ENCODE measurements around the gene PHKG2. TPM values are rescaled to one million over a fixed set of nuclear protein-coding genes. Genes with fewer than 3 reads are reported as not detected.
A peak's percentile ranks its signal among the peaks of the same experiment; 100 is the strongest.

PHKG2 gene
- polyA plus RNA-seq, 12 donors, result 9.1 to 21.2 (median 11.3) TPM; not detected in 2

DNA sequence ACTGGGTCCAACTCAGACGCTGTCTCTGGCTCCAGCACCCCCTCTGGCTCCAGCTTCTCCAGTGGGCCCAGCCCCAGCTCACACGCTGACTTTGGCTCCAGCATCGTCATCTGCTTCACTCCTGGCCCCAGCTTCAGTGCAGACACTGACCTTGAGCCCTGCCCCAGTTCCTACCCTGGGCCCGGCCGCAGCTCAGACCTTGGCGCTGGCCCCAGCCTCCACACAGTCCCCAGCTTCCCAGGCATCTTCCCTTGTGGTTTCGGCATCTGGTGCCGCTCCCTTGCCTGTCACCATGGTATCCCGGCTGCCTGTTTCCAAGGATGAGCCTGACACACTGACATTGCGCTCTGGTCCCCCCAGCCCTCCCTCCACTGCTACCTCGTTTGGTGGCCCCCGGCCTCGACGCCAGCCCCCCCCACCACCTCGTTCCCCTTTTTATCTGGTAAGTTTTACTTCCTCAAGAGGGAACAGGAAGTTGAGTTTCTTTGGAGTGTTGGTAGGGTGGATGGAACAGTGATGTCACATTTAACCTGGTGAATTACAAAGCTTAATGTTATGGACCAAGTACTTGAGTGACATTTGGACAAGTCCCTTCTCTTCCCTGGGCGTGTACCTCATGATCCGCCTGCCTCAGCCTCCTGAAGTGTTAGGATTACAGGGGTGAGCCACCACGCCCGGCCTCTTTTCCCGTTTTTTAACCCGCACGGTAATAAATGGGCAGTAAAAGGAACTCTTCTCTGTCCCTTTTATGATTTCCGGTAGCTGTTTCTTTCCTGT lies 23.4 kb upstream of the PHKG2 start:
- DNase-seq, result no peak

DNA sequence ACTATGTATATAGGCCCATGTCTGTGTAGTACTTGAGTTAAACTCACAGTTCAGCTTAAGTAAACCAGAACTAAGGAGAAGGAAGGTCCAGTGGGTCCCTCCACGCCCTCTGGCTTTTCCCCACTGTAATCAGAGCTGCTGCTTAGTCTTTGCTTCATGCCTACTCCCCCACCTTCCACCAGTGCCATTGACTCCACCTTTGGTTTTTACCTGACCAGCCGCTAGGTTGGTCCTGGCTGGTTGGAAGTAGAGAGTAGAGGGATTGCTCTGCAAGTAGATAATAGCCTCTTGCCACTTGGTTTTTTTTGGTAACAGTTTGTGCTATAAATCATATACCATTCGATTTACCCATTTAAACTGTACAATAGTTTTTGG lies 22.8 kb upstream of the PHKG2 start:
- no peak for DNase-seq

DNA sequence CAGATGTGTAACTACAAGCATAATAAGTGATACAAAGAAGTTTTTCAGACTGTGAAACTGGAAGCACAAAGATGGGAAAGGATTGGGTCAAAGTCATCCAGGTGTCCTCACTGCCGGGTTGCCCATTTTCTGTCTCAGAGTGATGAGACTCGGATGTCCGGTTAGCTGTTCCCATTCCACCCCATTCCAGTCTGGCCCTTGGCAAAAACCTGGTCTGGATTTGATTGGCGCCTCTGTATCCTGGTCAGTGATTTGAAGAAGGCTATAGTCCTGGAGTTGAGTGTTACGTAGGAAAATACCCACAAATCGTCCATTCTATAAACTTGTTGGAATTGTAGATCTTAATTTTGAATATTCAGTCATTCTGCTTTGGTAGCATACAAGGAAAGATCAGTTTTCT lies 19.9 kb upstream of the PHKG2 start:
- DNase-seq, result no peak

DNA sequence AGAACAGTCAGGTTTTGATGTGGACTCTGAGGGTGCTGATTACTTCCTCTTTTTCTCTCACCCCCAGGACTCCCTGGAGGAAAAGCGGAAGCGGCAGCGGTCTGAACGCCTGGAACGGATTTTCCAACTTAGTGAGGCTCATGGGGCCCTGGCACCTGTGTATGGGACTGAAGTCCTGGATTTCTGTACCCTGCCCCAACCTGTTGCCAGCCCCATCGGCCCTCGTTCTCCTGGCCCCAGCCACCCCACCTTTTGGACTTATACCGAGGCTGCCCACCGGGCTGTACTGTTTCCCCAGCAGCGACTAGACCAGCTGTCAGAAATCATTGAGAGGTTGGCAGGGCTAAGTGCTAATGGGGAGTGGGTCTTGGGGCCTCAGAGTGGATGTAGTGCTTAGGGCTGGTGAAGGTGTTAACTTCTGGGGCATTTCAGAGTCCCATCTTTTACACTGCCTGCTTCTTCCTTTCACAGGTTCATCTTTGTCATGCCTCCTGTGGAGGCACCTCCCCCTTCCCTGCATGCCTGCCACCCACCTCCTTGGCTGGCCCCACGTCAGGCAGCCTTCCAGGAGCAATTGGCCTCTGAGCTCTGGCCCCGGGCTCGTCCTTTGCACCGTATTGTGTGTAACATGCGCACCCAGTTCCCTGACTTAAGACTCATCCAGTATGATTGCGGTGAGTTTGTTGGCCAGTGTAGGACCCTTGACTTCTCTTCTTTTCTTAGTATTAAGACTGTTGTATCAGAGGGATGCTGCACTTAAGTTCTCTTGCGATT lies 19.1 kb upstream of the PHKG2 start:
- no peak for DNase-seq

DNA sequence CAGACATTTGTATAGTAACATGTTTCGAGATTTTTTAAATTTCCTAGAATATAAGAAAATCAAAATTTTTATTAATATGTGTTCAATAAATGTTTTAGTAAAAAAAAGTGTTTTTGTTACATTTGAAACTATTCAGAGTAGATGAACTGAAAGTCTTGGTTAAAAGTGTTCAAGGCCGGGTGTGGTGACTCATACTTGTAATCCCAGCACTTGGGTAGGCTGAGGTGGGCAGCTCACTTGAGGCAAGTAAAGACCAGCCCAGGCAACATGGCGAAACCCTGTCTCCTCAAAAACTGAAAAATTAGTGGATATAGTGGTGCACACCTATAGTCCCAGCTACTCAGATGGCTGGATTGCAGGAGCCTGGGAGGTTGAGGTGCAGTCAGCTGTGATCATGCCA lies 16.8 kb upstream of the PHKG2 start:
- DNase-seq, result no peak

DNA sequence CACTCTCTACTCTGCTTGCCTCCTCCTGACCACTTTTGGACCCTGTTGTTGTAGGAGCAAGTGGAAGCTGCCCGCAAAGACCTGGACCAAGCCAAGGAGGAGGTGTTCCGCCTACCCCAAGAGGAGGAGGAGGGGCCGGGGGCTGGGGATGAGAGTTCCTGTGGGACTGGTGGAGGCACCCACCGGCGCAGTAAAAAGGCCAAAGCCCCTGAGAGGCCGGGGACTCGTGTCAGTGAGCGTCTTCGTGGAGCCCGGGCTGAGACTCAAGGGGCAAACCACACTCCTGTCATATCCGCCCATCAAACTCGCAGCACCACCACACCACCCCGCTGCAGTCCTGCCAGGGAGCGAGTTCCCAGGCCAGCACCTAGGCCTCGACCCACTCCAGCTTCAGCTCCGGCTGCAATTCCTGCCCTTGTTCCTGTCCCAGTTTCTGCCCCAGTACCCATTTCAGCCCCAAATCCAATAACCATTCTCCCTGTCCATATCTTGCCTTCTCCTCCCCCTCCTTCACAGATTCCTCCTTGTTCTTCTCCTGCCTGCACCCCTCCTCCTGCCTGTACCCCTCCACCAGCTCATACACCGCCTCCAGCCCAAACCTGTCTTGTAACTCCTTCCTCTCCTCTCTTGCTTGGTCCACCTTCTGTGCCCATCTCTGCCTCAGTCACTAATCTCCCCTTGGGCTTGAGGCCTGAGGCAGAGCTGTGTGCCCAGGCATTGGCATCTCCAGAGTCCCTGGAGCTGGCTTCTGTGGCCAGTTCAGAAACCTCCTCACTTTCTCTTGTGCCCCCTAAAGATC lies 11.0 kb upstream of the PHKG2 start:
- DNase-seq, result no peak

DNA sequence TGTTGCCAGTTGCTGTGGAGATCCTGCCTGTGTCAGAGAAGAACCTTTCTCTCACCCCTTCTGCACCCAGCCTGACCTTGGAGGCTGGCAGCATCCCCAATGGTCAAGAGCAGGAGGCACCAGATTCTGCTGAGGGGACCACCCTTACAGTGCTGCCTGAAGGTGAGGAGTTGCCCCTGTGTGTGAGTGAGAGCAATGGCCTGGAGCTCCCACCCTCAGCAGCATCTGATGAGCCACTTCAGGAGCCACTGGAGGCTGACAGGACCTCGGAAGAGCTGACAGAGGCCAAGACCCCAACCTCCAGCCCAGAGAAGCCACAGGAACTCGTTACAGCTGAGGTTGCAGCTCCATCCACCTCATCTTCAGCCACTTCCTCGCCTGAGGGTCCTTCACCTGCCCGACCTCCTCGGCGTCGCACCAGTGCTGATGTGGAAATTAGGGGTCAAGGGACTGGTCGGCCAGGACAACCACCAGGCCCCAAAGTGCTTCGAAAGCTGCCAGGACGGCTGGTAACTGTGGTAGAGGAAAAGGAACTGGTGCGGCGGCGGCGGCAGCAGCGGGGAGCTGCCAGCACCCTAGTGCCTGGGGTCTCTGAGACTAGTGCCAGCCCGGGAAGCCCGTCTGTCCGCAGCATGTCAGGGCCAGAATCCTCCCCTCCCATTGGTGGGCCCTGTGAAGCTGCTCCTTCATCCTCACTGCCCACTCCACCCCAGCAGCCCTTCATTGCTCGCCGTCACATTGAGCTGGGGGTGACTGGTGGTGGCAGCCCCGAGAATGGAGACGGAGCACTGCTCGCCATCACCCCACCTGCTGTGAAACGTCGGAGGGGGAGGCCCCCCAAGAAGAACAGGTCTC lies 10.2 kb upstream of the PHKG2 start:
- DNase-seq, result no peak

DNA sequence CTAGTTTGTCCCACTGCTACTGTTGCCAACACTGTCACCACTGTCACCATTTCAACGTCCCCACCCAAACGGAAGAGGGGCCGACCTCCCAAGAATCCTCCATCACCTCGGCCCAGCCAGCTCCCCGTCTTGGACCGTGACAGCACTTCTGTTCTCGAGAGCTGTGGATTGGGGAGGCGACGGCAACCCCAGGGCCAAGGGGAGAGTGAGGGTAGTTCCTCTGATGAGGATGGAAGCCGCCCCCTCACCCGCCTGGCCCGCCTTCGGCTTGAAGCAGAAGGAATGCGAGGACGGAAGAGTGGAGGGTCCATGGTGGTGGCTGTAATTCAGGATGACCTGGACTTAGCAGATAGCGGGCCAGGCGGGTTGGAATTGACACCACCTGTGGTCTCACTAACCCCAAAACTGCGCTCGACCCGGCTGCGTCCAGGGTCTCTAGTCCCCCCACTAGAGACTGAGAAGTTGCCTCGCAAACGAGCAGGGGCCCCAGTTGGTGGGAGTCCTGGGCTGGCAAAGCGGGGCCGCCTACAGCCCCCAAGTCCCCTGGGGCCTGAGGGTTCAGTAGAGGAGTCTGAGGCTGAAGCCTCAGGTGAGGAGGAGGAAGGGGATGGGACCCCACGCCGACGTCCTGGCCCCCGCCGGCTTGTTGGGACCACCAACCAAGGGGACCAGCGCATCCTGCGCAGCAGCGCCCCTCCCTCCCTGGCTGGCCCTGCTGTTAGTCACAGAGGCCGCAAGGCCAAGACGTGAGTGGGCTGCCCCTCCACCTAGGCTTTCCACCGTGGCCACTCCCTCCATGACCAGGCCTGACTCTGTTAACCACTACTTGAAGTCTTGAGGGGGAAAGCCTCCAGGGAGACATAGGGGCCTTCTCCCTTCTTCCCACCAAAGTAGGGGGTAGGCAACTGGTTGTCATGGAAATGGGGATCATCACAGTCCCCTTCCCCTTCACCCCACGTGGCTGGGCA lies 9.0 kb upstream of the PHKG2 start:
- DNase-seq, result no peak

DNA sequence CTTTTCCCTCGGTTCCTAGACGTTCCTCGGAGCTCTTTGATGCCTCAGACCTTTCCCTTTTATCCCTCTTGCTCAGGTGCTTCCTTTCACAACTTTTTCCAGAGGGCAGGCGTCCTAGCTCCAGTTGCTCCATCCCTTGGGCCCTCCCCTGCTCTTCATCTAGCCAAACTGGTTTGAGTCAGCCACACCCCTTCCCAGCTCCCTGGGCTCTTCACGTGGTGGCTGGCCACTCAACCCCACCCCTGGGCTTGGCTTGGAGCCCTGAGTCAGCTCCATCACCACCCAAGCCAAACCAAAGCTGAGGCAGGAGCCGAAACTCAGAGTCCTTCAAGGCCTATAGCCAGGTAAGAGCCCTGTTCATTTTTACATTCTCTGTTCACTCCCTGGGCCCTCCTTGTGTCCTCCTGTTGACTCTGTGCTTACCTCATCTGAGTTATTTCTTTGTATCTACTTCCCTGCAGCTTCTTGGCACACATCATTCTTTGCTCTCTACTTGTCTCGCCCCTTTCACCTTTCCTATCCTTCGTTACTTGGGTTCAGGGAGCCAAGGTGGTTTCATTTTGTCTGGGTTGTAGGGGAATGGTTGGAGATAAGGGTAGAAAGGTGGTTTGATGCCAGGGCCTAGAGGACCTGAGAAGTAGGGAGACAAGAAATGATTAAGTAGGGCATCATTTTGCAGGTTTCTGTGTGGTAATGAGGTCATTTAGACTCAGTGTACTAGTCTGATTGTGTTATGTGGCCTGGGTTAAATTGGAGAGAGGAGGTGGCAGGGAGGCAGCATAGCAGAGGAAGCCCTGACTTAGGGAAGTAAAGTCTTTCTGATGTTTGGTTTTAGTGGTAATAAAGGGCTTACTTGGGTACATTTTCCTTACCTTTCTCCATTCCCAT lies 7.6 kb upstream of the PHKG2 start:
- DNase-seq, result no peak

DNA sequence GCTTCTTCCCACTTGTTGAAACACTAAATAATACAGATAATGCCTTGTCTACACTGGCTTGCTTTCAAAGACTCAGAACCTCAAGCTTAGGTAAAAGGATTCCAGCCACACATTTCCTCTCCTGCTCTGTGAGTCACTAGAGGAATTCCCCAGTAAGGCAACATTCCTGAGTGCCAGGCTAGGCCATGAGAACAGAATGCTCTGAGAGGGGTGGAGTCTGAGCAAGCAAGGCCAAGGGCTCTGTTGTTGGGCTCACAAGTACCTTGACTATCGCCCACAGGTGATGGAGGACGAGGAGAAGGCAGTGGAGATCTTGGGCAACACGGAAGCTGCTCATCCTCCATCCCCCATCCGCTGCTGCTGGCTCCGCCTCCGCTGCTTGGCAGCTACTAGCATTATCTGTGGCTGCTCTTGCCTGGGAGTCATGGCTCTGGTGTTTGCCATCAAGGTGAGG lies 6.7 kb upstream of the PHKG2 start:
- no peak for DNase-seq

DNA sequence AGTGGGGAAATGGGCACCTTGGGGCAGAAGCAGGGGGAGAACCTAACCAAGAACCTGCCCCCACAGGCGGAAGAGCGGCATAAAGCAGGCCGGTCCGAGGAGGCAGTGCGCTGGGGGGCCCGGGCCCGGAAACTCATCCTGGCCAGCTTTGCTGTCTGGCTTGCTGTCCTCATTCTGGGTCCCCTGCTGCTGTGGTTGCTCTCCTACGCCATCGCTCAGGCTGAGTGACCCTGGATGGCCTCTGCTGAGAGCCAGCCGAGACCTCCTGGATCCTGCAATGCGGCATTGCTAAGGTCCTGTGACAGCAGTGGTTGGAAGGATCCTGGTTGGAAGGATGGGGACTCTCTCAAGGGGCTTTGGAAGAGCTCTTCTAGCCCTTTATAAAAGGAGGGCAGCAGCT lies 4.5 kb upstream of the PHKG2 start:
- peak; percentile 59 for DNase-seq

DNA sequence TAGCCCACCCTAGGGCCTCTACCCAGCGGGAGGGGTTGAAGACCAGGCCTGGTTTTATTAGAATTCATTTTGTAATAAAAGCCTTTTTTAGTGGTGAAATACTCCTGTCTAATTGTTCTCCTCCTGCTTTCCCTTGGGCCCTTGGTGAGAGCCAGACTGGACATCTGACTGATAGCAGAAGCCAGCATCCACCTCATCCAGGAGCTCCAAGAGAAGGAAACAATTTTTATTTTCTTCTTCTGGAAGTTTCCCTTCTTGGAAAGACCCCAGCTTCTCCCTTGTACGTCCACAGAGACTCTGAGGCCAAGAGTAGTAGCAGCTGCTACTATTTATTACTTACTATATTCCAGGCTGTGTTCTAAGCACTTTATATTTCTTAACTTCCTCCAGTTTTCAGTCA lies 4.0 kb upstream of the PHKG2 start:
- DNase-seq, result peak; percentile 88

DNA sequence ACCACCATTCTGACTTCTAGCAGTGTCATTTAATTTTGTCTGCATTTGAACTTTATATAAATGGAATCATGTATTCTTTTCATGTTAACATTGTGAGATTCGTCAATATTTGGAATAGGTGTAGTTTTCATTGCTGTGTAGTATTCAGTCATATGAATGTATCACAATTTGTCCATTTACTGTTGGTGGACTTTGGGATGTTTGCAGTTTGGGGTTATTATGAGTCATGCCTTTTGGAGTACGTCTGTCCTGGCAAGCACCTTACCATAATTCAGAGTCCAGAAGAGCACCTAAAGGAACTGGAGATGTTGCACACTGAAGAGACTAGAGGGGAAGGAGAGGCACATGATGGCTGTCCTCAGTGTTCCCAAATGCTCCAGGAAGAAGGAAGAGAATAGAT lies 3.1 kb upstream of the PHKG2 start:
- DNase-seq, result no peak

DNA sequence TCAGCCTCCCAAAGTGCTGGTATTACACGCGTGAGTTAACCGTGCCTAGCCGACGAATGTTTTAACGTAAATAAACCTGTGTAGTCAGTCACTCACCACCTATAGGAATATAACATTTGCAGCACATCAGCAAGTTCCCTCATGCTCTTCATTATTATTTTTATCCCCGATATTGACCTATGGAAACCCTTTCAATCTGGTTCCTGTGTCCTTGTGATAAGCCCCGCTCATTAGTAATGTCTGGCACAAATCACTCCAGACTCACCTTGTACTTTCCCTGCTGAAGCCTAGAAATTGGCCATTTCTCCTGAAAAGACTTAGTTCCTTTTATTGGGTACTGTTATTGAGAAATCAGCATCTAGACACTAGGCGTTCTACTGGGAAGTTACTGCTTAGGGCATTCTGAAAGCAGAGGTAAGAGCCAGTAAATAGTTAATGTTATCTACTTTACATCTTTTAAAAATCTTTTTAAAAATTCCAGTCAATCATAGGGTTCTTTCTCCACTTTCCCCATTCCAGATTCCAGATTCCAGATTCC lies 1.5 kb upstream of the PHKG2 start:
- DNase-seq, result no peak

DNA sequence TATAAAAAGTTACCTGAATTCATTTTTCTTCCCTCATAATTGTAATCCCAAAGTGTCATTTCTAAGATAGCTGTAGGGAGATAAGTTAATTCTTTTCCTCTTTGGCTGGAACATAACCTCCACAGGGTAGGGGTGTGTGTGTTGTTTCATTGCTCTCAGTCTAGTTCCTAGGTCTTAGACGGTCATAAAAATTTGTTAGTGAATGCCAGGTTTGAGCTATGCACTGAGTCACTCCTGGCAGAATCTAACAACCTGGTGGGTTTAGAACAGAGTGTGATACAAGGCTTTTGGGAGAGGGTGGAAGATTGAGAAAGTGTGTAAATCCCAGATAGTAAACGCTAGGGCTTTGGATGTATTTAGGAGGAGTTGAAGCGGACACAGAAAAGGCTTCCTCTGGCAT lies 894 bp upstream of the PHKG2 start:
- DNase-seq, result no peak

DNA sequence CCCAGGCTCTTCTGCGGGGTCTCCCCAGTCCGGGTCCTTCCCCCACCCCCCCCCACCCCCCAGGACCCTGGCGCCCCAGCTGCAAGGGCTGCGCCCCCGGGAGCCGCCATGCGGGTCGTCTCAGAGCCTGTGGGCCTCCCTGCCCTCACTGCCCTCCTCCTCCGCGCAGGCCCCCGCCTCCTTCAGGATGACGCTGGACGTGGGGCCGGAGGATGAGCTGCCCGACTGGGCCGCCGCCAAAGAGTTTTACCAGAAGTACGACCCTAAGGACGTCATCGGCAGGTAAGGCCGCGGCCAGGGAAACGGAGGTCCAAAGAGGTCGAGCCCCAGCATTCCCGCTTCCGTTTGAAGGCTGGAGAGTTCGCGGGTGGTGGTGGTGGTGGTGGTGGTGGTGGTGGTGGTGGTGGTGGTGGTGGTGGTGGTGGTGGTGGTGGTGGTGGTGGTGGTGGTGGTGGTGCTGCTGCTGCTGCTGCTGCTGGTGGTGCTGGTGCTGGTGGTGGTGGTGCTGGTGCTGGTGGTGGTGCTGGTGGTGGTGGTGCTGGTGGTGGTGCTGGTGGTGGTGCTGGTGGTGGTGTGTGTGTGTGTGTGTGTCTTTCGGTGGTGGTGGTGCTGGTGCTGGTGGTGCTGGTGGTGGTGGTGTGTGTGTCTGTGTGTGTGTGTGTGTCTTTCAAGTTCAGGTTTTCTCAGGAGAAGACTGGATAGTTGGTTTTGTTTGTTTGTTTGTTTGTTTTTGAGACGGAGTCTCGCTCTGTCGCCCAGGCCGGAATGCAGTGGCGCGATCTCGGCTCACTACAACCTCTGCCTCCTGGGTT lies 615 bp downstream of the PHKG2 start:
- DNase-seq, result no peak

DNA sequence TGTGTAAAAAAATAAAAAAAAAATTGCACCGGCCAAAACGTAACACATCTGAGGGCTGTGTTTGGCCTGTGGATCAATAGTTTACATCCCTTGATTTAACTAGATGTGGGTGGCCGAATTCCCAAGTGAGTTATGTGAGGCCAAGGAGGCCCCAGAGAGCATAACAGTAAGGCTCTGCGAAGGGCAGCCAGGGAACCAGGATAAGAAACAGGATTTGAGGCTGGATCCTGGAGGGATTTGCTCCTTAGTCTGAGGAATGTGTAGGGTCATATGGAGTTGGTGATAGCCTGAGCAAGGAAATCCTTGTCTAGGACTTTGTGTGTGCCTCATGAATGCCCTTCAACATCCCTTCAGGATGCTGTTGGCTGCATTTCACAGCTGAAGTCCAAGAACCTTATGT lies 2.0 kb downstream of the PHKG2 start:
- no peak for DNase-seq

DNA sequence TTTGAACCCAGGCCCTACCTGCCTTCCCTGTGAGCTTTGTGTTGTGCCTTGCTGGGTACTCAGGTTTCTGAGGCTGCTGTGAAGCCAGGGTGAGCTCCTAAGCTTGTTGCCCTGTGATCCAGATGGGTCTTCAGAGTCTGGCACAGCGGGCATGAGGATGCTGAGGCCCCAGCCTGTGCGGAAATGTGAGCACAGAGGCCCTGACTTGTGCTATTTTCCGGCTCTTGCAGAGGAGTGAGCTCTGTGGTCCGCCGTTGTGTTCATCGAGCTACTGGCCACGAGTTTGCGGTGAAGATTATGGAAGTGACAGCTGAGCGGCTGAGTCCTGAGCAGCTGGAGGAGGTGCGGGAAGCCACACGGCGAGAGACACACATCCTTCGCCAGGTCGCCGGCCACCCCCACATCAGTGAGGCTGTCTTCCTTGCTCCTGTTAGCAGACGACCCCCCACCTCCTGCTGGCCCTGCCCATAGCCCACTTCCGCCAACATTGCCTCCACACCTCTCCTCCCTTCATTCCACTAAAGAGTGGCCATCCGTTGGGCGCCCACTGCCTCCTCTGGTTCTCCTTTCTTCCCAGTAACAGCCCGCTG lies 2.7 kb downstream of the PHKG2 start:
- no peak for DNase-seq

Measured in muscle of arm (tissue), 12 donors.